Thoracic aorta (tissue), 2 donors: ENCODE results near the gene DAB2IP. TPM values are rescaled to one million over a fixed set of nuclear protein-coding genes. Genes with fewer than 3 reads are reported as not detected.

ENCODE experiments used
- ATAC-seq: fragments of 150-250 bp; one replicate; pipeline ENCODE4 v1.8.0; 2017; ENCODE audit warnings: low read depth; ENCODE audit not compliant: insufficient number of reproducible peaks, low FRiP score
- DNase-seq: peaks from one replicate; pipeline ENCODE4 v3.0.0-alpha.2; 2020; ENCODE audit warnings: low spot score
- H3K27ac ChIP-seq, 2 donors: fragments of 200-600 bp; sonication (generic); 1 replicate in 1 of 2; 2 replicates in 1 of 2; pipeline ENCODE4 v1.5.1; 2016; ENCODE audit warnings: mild to moderate bottlenecking in 2 of 2, moderate library complexity in 2 of 2
- H3K27me3 ChIP-seq: fragments of 200-600 bp; sonication (generic); replicated peaks from 2 replicates; pipeline ENCODE4 v1.6.0; 2016; ENCODE audit warnings: mild to moderate bottlenecking; ENCODE audit not compliant: insufficient read depth
- H3K36me3 ChIP-seq: fragments of 200-600 bp; sonication (generic); one replicate; pipeline ENCODE4 v1.5.1; 2016
- H3K4me1 ChIP-seq, 2 donors: fragments of 200-600 bp; sonication (generic); 1 replicate in 1 of 2; 2 replicates in 1 of 2; pipeline versions ENCODE4 v1.5.1 to v1.6.0; 2016; ENCODE audit warnings: low read depth in 2 of 2, mild to moderate bottlenecking in 1 of 2; ENCODE audit not compliant: control insufficient read depth in 1 of 2
- H3K4me3 ChIP-seq: fragments of 200-600 bp; sonication (generic); 2 replicates; pipeline ENCODE4 v1.5.1; 2016; ENCODE audit warnings: mild to moderate bottlenecking
- H3K9me3 ChIP-seq: fragments of 200-600 bp; sonication (generic); 2 replicates; pipeline ENCODE4 v1.5.1; 2016
- CTCF ChIP-seq: fragments of 200-600 bp; sonication (generic); IDR thresholded peaks from one replicate; pipeline ENCODE4 v1.5.1; 2019; ENCODE audit warnings: antibody characterized with exemption
- total RNA-seq, 2 donors: library from RNA; depleted of rRNA; stranded (reverse); fragments of >200 nt; gene quantifications; one replicate each; pipeline versions ENCODE4 v1.1.0 to v1.2.3, GENCODE V29; 2016

The DAB2IP gene
- total RNA-seq, 2 donors from 2014 or later, result 87.4 to 104 TPM

- H3K9me3 ChIP-seq, result no peaks in the 10 kb centered on the region
- no peak overlapping the region for H3K4me3 ChIP-seq
- TF ChIP-seq CTCF, result no peak
- peaks cover 0 to 2% of the 10 kb centered on the region in 2 donors for H3K4me1 ChIP-seq
- DNase-seq, result no peak
- no peak for ATAC-seq
- no peaks in the 10 kb centered on the region for H3K27me3 ChIP-seq
- H3K27ac ChIP-seq, result no peak overlapping the region
- peaks cover 8% of the 10 kb centered on the region for H3K36me3 ChIP-seq
Measured at GRCh38 chr9:121825031-121825691, 173.7 kb downstream of the DAB2IP start.

- H3K36me3 ChIP-seq, result peaks cover 8% of the 10 kb centered on the region
- no peak for TF ChIP-seq CTCF
- no peak overlapping the region for H3K4me3 ChIP-seq
- no peak overlapping the region for H3K27ac ChIP-seq
- no peaks in the 10 kb centered on the region for H3K27me3 ChIP-seq
- ATAC-seq, result no peak
- H3K4me1 ChIP-seq, result peaks cover 0 to 11% of the 10 kb centered on the region in 2 donors
- DNase-seq, result no peak
- no peaks in the 10 kb centered on the region for H3K9me3 ChIP-seq
Measured at GRCh38 chr9:121826711-121827110, 175.3 kb downstream of the DAB2IP start.

DNA sequence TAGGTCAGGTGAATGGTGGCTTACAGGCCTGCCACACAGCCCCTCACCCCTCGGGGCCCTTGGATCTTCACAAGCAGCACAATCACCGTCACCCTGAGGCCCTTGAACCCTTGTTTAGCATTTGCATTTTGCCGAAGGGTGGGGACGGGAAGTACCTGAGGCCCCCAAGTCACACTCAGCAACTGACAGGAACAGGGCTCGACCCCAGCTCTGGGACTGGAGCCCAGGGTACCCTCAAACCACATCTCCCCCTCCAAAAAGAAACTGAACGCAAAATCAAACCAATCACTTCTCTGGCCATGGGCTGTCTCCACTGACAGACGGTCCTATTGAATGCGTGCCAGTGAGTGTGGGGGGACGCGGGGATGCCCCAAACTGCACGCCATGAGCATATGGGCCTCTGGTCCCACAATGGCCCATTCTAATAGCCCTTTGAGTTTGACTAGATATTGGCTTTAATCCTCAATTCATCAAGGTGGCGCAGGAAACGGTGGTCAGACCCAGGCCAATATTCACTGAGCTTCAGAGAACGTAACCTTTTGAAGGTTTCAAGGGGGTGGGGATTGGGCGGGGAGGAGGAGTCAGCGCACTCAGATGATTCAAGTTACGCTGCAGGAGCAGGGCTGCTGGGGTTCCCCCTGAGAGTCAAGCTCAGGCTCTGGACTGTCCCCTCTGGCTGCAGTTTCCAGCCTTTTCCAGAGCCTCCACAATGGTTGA, 176.0 kb downstream of the DAB2IP start:
- Histone ChIP-seq H3K27ac (no peak overlapping the region), H3K9me3 (no peaks in the 10 kb centered on the region), H3K4me3 (no peak overlapping the region), H3K4me1 (peaks cover 0 to 11% of the 10 kb centered on the region in 2 donors), H3K36me3 (peaks cover 2% of the 10 kb centered on the region), H3K27me3 (no peaks in the 10 kb centered on the region)
- ATAC-seq, result no peak
- no peak for DNase-seq
- no peak for TF ChIP-seq CTCF

- Histone ChIP-seq H3K4me3 (no peak overlapping the region), H3K4me1 (peaks cover 0 to 11% of the 10 kb centered on the region in 2 donors), H3K9me3 (no peaks in the 10 kb centered on the region), H3K27ac (no peak overlapping the region), H3K27me3 (no peaks in the 10 kb centered on the region), H3K36me3 (no peaks in the 10 kb centered on the region)
- ATAC-seq (no peak), DNase-seq (no peak)
- no peak for TF ChIP-seq CTCF
Measured at GRCh38 chr9:121830441-121831140, 179.2 kb downstream of the DAB2IP start.

GRCh38 chr9:121831869-121832268, 180.4 kb downstream of the DAB2IP start:
- Histone ChIP-seq H3K9me3 (no peaks in the 10 kb centered on the region), H3K27me3 (no peaks in the 10 kb centered on the region), H3K4me1 (peaks cover 0 to 11% of the 10 kb centered on the region in 2 donors), H3K27ac (no peak overlapping the region), H3K36me3 (no peaks in the 10 kb centered on the region), H3K4me3 (no peak overlapping the region)
- DNase-seq, result no peak
- TF ChIP-seq CTCF, result no peak
- ATAC-seq, result no peak
